Lower leg skin (tissue), 3 donors: ENCODE data around the gene BCL11A.

Experiments
- CTCF ChIP-seq, 3 donors: fragments of 450-650 bp; IDR thresholded peaks; one replicate each; pipeline ENCODE4 v1.5.1; 2016; ENCODE audit warnings: antibody characterized with exemption in 3 of 3, mild to moderate bottlenecking in 3 of 3, moderate library complexity in 2 of 3
- POLR2A ChIP-seq, 2 donors: fragments of 450-650 bp; IDR thresholded peaks; one replicate each; pipeline ENCODE4 v1.6.1; 2016 to 2017; ENCODE audit warnings: antibody characterized with exemption in 2 of 2, mild to moderate bottlenecking in 1 of 2, moderate library complexity in 1 of 2

- TF ChIP-seq CTCF (IDR thresholded peaks at IDR 0.05) = no peak
- no peak for TF ChIP-seq POLR2A (IDR thresholded peaks at IDR 0.05)
These were observed 9.4 kb downstream of the BCL11A start for GRCh38 chr2:60544062-60544461.
